HG02938 (cell line): ENCODE measurements around the gene DLGAP4.

Source experiments
- ATAC-seq: cut with Tn5 transposase; IDR thresholded peaks from one replicate; pipeline ENCODE4 v1.9.1; 2021; ENCODE audit warnings: mild to moderate bottlenecking, moderate library complexity; ENCODE audit not compliant: unreplicated experiment

Gene DLGAP4

DNA sequence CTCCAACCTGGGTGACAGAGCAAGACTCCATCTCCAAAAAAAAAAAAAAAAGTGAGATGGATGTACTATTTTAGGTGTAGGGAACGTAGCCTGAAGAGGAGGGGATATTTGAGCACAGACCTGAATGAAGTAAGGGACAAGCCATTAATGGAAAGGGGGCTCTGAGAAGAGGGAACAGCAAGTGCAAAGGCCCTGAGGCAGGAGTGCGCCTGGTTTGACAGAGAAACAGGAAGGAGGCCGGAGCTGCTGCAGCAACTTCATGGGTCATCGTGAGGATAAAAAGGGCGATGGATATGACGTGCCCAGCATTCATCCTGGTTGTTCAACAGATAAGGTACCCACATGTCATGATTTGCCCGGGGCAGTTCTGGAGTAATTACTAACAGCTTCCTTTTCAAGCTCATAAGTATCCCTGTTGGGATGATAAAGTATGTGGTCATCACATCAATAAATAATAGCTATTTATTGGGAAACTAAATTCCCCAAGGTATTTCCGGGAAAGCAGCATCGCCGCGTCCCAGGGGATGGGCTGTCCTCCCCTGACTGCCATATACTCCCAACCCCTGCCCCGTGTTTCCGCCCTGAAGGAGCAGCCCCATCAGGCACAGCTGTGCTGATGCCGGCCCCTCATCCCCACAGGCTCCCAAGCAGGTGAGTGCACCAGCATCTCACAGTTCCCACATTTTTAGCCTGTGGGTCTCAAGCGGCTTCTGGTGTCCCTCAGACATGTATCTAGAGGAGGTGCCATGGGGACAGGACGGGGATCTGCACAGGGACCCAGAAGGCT is 43.4 kb downstream of the DLGAP4 start:
- ATAC-seq = no peak

DNA sequence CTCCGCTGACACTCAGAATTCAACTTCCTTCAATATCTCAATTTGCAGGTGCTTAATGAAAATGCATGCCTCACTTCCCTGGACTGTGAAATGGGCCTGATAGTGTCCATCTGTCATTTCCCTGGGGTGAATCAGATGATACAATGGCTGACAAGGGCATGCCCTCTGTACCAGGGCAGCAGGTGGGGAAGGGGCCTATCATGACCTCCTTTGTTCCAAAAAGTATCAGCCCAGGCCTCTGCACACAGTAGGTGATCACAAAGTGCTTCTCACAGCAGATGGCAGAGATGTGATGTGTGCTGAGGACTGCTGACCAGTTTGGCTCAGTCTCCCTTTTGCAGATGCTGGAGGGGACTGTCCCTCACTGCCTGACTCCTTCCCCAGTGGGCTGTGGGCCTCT is 44.3 kb downstream of the DLGAP4 start:
- no peak for ATAC-seq

DNA sequence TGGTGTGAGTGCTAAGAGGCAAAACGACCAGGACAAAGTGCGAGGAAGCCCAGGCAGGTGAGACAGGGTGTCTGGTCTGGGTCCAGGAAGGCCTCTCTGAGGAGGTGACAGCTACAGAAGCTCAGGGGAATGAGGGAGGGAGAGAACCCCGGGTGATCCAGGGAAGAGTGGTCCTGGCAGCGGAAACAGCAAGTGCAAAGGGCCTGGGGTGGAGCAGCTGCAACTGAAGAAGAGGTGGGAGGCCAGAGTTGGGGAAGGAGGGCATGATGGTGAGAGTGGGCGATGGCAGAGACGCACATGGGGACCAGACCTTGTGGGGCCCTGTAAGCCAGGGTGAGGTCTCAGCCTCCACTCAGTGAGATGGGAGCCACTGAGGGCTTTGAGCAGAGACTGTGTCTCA is 45.8 kb downstream of the DLGAP4 start:
- ATAC-seq = no peak

DNA sequence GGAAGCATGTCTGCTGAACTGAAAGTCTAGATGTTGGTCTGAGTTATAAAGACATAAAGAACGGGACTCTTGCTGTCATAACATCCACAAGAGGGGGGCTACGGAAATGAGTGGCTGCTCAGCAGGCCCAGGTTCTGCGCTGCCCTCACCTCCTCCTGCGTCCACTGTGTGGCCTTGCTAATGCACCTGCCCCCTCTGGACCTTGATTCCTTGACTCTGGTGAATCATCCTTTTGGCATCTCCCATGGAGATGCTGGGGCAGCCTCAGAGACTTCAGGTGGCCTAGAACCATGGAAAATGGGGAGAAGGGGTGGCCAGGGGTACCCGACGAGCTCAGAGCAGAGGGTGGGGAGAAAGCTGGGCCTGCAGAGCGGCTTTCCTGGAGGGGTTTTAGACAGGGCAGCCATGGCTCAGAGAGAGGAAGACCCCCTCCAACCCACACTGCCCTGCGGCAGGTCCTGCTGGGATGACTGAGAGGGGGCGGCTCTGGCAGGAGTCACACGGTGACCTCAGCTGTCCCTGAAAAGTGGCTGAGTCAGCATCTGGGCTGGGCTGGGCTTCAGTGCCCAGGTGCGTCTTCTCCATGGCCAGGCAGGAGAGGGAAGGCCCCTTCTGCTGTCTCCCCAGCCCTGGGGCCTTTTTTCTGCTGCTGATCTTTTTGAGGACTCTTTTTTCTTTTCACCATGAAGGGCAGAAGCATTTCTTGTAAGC is 46.9 kb downstream of the DLGAP4 start:
- no peak for ATAC-seq

DNA sequence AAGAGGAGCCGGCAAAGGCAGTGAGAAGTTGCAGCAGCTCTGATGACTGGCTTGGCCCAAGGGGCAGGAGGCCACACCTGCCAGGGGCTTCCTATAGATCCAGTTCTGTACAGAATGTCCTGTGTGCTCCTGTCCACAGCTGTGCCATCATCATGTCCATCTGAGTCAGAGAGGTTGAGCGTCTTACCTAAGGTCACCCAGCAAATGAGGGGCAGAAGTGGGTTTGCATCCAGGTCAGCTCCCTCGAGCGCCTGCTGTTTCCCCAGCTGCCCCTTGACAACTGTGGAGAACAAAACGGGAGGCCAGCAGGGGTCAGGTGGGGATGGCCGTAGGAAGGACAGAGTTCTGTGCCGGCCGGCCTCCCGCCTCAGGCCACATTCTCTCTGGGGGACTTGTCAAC is 47.6 kb downstream of the DLGAP4 start:
- ATAC-seq = no peak

DNA sequence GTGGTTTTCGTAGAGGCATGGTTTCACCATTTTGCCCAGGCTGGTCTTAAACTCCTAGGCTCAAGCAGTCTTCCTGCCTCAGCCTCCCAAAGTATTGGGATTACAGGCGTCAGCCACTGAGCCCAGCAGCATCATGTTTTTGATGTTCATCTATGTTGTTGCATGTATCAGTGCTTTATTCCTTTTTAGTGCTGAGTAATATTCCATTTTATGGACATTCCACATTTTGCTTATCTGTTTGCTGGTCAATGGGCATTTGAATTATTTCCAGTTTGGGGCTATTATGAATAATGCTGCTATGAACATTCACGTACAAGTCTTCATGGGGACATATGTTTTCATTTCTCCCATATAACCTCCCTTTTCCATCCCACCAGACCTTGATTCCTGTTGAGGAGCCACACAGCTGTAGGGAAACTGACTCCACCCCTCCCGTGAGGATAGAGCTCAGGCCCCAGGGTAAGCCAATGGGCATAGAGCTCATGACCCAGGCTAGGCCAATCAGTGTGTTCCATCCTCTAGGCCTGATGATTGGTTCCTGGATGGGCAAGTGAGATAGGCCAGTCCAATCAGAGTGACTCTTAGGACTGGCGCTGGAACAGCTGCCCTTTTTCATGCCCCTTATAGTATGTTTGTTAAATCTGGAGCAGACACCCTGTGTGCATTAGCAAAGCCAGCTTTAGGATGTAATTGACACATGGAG is 49.5 kb downstream of the DLGAP4 start:
- ATAC-seq = no peak

DNA sequence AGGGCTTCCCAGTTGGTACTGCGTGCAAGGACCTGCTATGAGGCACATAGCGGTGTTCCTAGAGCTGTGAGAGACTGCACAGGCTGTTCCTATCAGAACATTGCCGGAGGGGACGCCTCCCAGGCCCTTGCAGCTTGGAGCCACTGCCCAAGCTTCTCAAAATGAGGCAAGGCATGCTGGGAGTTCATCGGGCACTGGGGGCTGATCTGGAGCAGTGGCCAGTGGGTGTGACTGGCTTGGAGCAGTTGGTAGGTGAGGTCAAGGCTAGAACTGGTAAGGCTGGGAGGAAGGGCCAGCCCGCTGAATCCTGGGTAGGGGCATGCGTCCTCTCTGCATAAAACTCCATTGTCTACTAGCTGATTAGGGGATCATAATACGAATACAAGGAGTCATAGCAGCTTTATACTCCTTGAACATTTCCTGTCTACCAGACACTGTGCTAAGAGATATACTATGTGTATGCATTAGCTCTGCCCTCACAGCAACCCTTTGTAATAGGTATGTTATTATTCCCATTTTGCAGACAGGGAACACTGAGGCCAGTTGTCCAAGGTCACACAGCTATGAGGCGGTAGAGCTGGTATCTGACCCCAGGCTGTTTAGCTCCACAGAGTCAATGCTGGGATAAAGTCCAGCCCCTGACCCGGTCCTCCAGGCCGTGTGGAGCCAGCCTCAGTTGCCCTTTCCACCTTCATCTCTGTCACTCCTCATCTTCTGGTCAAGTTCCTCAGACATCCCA is 53.7 kb downstream of the DLGAP4 start:
- ATAC-seq = no peak

DNA sequence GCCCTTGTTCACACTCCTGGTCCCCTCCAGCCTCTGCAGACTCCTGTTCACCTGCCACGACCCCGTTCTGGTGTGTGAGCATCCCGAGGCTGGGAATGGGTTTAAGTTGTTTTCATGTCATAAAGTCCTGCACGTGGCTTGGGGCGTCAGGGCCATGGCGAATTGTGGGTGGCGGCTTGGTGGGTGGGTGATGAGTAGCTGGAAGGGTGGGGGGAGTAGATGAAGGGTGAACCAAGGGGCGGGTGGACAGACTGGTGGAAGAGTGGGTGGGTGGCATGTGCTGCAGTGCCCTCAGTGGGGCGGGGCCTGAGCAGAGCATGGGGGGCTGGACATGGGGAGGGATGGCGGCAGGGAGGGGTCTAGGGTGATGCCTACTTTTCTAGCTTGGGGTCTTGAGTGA is 54.3 kb downstream of the DLGAP4 start:
- ATAC-seq = no peak

DNA sequence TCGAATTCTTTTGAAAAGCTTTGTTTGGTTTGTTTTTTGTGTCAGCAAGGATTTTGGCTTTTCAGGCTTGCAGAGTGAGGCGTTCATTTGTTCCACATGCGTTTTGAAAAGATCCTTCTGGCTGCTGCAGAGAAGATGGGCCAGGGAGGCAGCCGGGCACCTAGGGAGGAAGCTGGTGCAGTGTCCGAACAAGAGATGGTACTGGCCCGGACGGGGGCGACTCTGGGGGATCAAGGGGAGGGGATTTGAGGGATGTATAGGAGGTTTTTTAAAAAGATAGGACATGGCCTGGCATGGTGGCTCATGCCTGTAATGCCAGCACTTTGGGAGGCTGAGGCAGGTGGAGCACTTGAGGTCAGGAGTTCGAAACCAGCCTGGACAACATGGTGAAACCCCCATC is 55.3 kb downstream of the DLGAP4 start:
- no peak for ATAC-seq

DNA sequence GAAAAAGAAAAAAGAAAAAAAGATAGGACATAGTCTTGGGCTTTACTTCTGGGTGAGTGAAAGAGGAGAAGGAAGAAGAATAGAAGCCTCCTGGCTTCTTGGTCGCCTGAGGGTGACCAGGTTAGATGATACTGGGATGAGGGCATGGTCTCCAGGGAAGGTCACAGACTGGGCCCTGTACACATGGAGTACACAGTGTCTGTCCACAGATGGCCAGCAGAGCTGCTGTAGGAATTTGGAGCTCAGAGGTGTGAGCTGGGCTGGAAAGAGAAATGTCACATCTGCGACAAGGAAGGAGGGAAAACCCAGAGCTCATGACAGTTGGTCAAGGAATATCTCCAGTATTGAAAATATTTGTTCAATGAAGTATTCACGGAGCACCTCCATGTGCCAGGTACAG is 56.1 kb downstream of the DLGAP4 start:
- no peak for ATAC-seq

DNA sequence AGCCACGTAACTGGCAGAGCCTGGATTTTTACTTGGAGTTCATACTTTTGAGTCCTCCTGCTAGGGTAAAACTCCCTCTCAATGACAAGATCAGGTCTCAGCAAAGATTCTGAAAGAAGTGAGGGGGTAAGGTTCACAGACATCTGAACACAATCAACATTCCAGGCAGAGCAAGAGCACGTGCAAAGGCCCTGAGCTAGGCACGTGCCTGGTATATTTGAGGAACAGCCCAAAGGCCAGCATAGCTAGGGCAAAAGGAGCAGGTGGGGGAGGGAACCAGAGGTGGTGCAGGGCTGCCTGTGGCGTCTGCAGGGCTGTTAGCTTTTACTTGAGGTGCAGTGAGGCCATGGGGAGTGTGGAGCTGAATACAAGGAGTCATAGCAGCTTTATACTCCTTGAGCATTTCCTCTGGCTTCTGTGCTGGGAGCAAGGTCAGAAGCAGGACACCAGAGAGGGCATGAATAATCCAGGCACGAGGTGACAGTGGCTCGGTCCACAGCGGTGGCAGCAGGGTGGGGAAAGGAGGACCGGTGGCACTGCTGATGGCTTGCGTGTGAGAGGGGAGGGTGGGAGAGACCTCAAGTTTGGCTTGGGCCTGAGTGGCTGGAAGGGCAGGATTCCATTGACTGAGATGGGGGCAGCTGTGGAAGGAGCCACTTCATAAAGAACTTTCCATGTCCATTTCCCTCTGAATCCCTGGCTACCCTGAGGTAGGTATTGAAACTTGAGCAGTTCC is 57.0 kb downstream of the DLGAP4 start:
- ATAC-seq = no peak

DNA sequence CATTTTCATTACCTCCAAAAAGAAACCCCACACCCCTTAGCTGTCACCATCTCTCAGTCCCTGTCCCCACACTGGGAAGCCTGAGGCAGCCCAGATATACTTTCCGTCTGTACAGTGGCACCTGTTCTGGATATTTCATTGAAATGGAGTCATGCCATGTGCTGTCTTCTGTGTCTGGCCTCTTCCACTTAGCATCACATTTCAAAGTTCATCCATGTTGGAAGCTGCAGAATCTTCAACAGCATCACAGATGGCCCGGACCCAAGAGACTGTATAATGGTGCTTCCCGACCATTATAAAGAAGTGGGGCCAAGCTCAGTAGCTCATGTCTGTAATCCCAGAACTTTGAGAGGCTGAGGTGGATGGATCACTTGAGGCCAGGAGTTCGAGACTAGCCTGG is 58.4 kb downstream of the DLGAP4 start:
- ATAC-seq = no peak

DNA sequence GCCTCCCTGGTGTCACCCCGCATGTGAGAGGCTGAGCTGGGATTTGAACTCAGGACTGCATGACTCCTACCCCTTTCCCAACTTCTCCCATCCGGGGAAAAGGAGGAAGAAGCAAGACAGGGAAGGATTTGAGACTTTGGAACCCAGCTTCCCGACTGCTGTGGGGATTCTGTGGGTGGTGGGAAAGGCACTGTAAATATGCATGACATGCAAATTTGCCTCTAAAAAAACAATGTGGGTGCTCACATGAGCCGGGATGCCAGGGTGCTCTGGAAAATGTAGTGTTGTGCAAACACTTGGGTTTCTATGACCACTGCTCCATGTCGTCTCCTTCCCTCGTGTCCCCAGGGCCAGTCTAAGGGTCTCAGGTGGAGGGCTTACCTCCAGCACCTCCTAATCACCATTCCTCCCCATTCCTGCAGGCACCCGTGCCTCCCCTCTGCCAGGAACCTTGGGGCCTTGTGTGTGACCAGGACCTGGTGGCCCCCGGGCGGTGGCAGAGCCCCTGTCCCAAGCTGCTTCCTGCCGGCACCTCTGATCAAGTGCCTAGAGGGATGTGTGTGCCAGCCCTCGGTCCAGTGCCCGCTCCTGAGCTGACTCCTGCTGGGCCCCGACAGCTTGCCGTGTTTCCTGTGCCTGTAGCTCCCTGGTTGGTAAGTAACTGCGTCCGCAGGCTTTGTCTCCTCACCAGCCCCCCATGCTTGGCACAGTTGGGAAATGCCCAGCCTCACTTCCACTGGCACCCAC is 60.7 kb downstream of the DLGAP4 start:
- ATAC-seq = no peak

DNA sequence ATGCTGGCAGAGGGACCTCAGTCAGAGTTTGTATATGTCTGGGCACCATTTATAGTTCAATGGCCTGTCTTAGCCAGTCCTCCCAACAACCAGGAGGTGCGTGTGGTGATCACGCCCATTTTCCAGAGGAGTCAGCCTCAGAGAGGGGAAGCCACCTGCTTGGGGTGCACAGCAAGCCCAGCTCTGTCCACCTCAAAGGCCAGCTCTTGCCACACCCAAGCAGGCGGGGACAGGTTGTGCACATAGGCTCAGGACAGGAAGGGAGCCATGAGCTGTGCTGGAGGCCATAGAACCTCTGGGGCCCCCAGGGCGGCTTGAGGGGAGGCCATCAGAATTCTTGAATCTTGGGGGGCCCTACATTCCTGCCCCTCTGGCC is 61.2 kb downstream of the DLGAP4 start:
- no peak for ATAC-seq

DNA sequence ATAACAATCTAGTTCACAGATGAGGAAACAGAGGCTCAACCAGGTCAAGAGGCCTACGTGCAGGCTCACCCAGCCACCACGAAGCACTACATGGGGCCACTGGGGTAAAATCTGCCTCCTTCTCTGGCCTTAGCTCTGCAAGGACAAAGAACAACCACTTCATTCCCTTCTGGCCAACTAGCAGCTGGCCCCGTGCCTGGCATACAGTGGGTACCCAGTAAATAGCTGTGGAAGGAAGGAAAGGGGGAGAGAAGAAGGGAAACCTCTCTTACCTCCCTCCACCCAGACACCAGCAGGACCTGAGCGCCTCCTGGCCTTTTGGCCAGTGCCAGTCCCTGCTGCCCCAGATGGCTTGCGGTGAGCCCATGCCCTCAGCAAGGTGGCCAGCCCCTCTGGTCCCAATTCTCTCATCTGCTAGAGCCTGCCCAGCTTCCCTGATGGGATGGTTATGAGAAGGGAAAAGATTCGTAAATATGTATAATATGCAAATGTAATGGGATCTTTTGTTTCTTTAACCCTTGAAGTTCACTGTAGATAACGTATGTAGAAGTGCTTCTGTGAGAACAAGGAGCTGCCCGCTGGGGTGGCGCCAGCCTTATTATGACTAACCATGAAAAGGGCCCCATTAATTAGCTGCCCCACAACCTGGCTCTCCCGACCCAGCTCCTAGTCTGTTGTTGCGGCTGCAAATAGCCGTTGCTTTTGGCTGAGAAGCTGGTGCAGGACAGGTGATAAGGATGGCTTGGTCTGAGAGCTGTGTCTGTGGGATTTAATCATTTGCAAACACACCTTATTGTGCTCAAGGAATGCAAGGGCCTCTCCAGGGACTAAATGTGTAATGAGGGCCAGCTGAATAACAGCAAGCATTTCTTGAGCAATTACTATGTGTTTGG is 62.0 kb downstream of the DLGAP4 start:
- ATAC-seq = no peak

DNA sequence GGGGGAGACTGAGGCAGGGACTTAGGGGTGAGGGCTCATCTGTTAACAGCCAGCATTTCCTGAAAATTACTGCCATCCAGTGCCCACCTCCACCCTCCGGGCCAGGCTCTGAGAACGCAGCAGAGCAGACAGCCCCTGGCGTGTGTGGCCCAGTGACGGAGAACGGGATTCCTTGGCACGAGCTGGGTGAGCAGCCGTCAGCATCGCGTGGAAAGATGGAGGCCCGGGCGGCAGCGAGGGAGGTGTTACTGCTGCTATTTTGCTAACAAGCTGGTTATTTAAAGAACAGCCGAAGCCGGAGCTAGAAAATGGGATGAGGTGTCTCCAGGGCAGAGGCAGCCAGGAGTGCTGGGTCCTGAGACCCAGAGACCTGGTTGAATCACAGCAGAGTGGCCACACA is 62.7 kb downstream of the DLGAP4 start:
- ATAC-seq = no peak

DNA sequence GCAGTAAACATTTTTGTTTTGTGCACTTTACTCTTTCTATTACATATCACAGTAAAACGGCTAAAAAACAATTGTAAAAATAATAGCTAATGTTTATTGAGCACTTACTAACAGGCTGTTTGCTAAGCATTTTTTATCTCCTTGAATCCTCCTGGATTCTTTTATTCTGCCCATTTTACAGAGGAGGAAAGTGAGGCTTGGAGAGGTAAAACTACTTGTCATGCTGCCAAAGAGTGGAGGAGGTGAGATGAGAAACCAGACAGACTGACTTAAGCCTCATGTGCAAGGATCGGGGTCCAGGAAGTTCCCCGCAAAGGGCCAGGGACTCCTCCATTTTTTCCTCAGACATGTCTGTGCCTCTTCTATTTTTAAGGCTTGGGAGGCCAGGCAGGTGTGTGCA is 63.6 kb downstream of the DLGAP4 start:
- ATAC-seq = no peak

DNA sequence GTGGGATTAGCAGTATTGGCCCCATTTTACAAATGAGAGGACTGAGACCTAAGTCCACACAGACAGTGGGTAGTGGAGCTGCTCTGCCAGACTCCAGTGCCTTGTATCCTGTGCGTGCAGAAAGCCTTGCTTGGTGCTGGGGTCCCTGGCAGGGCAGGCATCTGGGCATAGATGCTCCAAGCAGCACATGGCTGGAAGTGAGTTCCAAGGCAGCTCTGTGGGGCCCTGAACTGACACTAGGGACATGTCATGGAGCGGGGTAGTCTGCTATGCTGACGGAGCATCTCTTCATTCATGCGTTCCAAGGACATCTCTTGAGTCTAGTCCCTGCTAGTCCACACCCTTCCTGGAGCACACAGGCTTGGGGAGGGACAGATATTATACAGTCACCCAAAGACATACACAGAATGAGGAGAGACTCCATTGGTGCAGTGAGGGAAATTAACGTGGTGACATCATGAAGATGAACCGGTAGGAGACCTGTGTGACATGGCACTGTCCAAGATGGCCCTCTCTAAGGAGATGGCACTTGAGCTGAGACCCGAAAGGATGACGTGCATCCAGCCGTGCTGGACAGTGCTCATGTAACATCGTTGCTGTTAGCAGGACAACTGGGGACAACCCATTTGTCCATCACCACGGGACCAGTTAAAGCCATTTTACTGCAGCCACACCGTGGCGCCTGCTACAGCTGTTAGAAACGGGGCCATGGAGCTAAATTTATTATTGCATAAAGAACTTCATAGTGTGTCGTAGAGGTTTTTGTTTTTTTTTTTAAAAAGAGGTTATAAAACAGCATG is 65.1 kb downstream of the DLGAP4 start:
- no peak for ATAC-seq
